ENCODE measurements around the gene PLXNA4. TPM values are rescaled to one million over a fixed set of nuclear protein-coding genes. Genes with fewer than 3 reads are reported as not detected.

The PLXNA4 gene
- total RNA-seq, 1 experiment from 2014 or later, result 0.81 TPM

- TF ChIP-seq FOXP1 (CRISPR knock-in tag; IDR thresholded peaks at IDR 0.05; ENCODE audit: borderline replicate concordance) (no peak), ESRRA (CRISPR knock-in tag; IDR thresholded peaks at IDR 0.05; ENCODE audit: borderline replicate concordance) (0 out of 2 replicates have a peak, but pooled peaks have one; percentile 25), CTCF (IDR thresholded peaks at IDR 0.05) (peak; percentile 73), ZNF423 (CRISPR knock-in tag; IDR thresholded peaks at IDR 0.05) (peak; percentile 39; the same call in 1 of the 2 replicates)
- H3K27ac Mint-ChIP-seq, result no peak overlapping the region
- H3K36me3 Mint-ChIP-seq, result peaks cover 4% of the 10 kb centered on the region
- ChIA-PET CTCF (interaction anchor here (0.5 to 2.1 kb wide), 51 partner anchors 8 to 1001 kb away, joined by 3 to 35 read pairs (median 4); partner anchors contain the start of gene PLXNA4), POLR2A (interaction anchor here (0.7 kb wide), 1 partner anchor 797 kb away, joined by 6 read pairs; no protein-coding TSS in a partner anchor)
- H3K27me3 Mint-ChIP-seq (ENCODE audit: low read depth), result peaks cover 11% of the 10 kb centered on the region
- peak overlapping the region; percentile 62 for H3K4me3 Mint-ChIP-seq
- DNase-seq (ENCODE audit: low spot score), result peak; percentile 87
- peaks cover 15% of the 10 kb centered on the region for H3K9me3 Mint-ChIP-seq
- H3K4me1 Mint-ChIP-seq, result peaks cover 17% of the 10 kb centered on the region
- peak; percentile 95 for ATAC-seq
Measured at GRCh38 chr7:132318352-132319318, 257.6 kb downstream of the PLXNA4 start.

- H3K9me3 Mint-ChIP-seq, result peaks cover 15% of the 10 kb centered on the region
- H3K27me3 Mint-ChIP-seq (ENCODE audit: low read depth), result peaks cover 11% of the 10 kb centered on the region
- H3K4me1 Mint-ChIP-seq, result peaks cover 17% of the 10 kb centered on the region
- DNase-seq (ENCODE audit: low spot score), result no peak
- no peak overlapping the region for H3K27ac Mint-ChIP-seq
- H3K4me3 Mint-ChIP-seq, result no peak overlapping the region
- ATAC-seq, result no peak
- CTCF ChIA-PET, result interaction anchor here (0.7 to 2.1 kb wide), 19 partner anchors 9 to 629 kb away, joined by 3 to 35 read pairs (median 6); partner anchors contain the start of gene PLXNA4
- POLR2A ChIA-PET, result interaction anchor here (0.7 kb wide), 1 partner anchor 796 kb away, joined by 6 read pairs; no protein-coding TSS in a partner anchor
- H3K36me3 Mint-ChIP-seq, result peaks cover 4% of the 10 kb centered on the region
- TF ChIP-seq HMGA2 (CRISPR knock-in tag; IDR thresholded peaks at IDR 0.05) (no peak), ETV6 (CRISPR knock-in tag; IDR thresholded peaks at IDR 0.05) (0 out of 2 replicates have a peak, but pooled peaks have one; percentile 24), PREB (CRISPR knock-in tag; IDR thresholded peaks at IDR 0.05; ENCODE audit: borderline replicate concordance) (no peak), ZNF423 (CRISPR knock-in tag; IDR thresholded peaks at IDR 0.05) (no peak)
Measured at GRCh38 chr7:132317701-132318351, 258.4 kb downstream of the PLXNA4 start.

- H3K9me3 Mint-ChIP-seq, result peaks cover 14% of the 10 kb centered on the region
- no peak overlapping the region for H3K4me3 Mint-ChIP-seq
- H3K27ac Mint-ChIP-seq, result no peak overlapping the region
- POLR2A ChIA-PET, result no interaction called here
- DNase-seq (ENCODE audit: low spot score) (no peak), ATAC-seq (no peak)
- H3K4me1 Mint-ChIP-seq, result peaks cover 2% of the 10 kb centered on the region
- H3K36me3 Mint-ChIP-seq, result peaks cover 4% of the 10 kb centered on the region
- TF ChIP-seq MYBL2 (CRISPR knock-in tag; IDR thresholded peaks at IDR 0.05) (no peak), ZNF671 (CRISPR knock-in tag; IDR thresholded peaks at IDR 0.05) (no peak), ZBTB43 (CRISPR knock-in tag; IDR thresholded peaks at IDR 0.05) (no peak), ATF1 (CRISPR knock-in tag; IDR thresholded peaks at IDR 0.05) (no peak), E2F4 (CRISPR knock-in tag; IDR thresholded peaks at IDR 0.05; ENCODE audit: borderline replicate concordance, low read depth) (no peak), ZNF317 (CRISPR knock-in tag; IDR thresholded peaks at IDR 0.05; ENCODE audit: borderline replicate concordance, low read depth) (no peak), ATF6 (CRISPR knock-in tag; IDR thresholded peaks at IDR 0.05) (no peak), ESRRA (CRISPR knock-in tag; IDR thresholded peaks at IDR 0.05; ENCODE audit: borderline replicate concordance) (no peak), ZNF138 (CRISPR knock-in tag; conservative IDR thresholded peaks at IDR 0.05) (no peak), ELF4 (CRISPR knock-in tag; IDR thresholded peaks at IDR 0.05; ENCODE audit: low read depth) (no peak), FOXP1 (CRISPR knock-in tag; IDR thresholded peaks at IDR 0.05; ENCODE audit: borderline replicate concordance) (no peak)
- no peaks in the 10 kb centered on the region; the same call in none of the 2 replicates for H3K27me3 Mint-ChIP-seq (ENCODE audit: low read depth)
- CTCF ChIA-PET, result no interaction called here
Measured at GRCh38 chr7:132312531-132313055, 263.7 kb downstream of the PLXNA4 start.

All from WTC11 (cell line).